Ishikawa (cell line): ENCODE results near the gene GRXCR2.

ENCODE experiments used
- CEBPB ChIP-seq: IDR thresholded peaks from 2 replicates; pipeline ENCODE4 v1.6.1; 2012
- CREB1 ChIP-seq: IDR thresholded peaks from 2 replicates; pipeline ENCODE4 v1.6.1; 2012; ENCODE audit warnings: low read depth
- EGR1 ChIP-seq: IDR thresholded peaks from 2 replicates; pipeline ENCODE4 v1.6.1; 2012
- EP300 ChIP-seq: IDR thresholded peaks from 2 replicates; pipeline ENCODE4 v1.6.1; 2012; ENCODE audit warnings: borderline replicate concordance
- FOXM1 ChIP-seq: IDR thresholded peaks from 2 replicates; pipeline ENCODE4 v1.6.1; 2012; ENCODE audit warnings: low read depth, borderline replicate concordance
- MAX ChIP-seq: IDR thresholded peaks from 2 replicates; pipeline ENCODE4 v1.6.1; 2012
- NFIC ChIP-seq: IDR thresholded peaks from 2 replicates; pipeline ENCODE4 v1.6.1; 2012
- RAD21 ChIP-seq: IDR thresholded peaks from 2 replicates; pipeline ENCODE4 v1.6.1; 2012; ENCODE audit warnings: low read depth
- REST ChIP-seq: IDR thresholded peaks from 2 replicates; pipeline ENCODE4 v1.6.1; 2012; ENCODE audit warnings: low read depth, mild to moderate bottlenecking
- TAF1 ChIP-seq: IDR thresholded peaks from 2 replicates; pipeline ENCODE4 v1.6.1; 2012; ENCODE audit warnings: low read depth, mild to moderate bottlenecking
- TCF12 ChIP-seq: IDR thresholded peaks from 2 replicates; pipeline ENCODE4 v1.6.1; 2012; ENCODE audit warnings: low read depth
- TEAD4 ChIP-seq: IDR thresholded peaks from 2 replicates; pipeline ENCODE4 v1.6.1; 2012
- USF1 ChIP-seq: IDR thresholded peaks from 2 replicates; pipeline ENCODE4 v1.6.1; 2012
- YY1 ChIP-seq: IDR thresholded peaks from 2 replicates; pipeline ENCODE4 v1.6.1; 2012; ENCODE audit warnings: low read depth
- ZBTB7A ChIP-seq: IDR thresholded peaks from 2 replicates; pipeline ENCODE4 v1.6.1; 2012; ENCODE audit warnings: low read depth

The GRXCR2 gene

GRCh38 chr5:145834917-145835847 lies 37.6 kb downstream of the GRXCR2 start, which contains the start of gene PRELID2:
TSS of gene PRELID2 (minus strand) at chr5:145835342. CDS start at chr5:145835251, 91 bp downstream.
- TF ChIP-seq FOXM1 (no peak), MAX (peak; percentile 61), CEBPB (no peak), EGR1 (peak; percentile 54; the same call in 1 of the 2 replicates), ZBTB7A (no peak), TAF1 (peak; percentile 69), TCF12 (0 out of 2 replicates have a peak, but pooled peaks have one; percentile 44), EP300 (no peak), TEAD4 (no peak), RAD21 (peak; percentile 8; the same call in 1 of the 2 replicates), REST (no peak), USF1 (no peak), CREB1 (no peak)

- TF ChIP-seq USF1 (no peak), EP300 (no peak), TEAD4 (no peak), CREB1 (no peak), FOXM1 (no peak)
These were observed 38.3 kb downstream of the GRXCR2 start for GRCh38 chr5:145834554-145834916.

- TF ChIP-seq MAX, result no peak
- TF ChIP-seq USF1, result no peak
- TF ChIP-seq EGR1, result no peak
- TF ChIP-seq RAD21, result no peak
- no peak for TF ChIP-seq REST
- no peak for TF ChIP-seq NFIC
- TF ChIP-seq TEAD4, result no peak
- TF ChIP-seq YY1, result no peak
- TF ChIP-seq EP300, result no peak
- no peak for TF ChIP-seq CEBPB
- no peak for TF ChIP-seq ZBTB7A
- TF ChIP-seq FOXM1, result no peak
- no peak for TF ChIP-seq CREB1
- TF ChIP-seq TAF1, result no peak
- no peak for TF ChIP-seq TCF12
These were observed 39.1 kb downstream of the GRXCR2 start for GRCh38 chr5:145833631-145834200.

- no peak for TF ChIP-seq EP300
- no peak for TF ChIP-seq FOXM1
- TF ChIP-seq REST, result no peak
- no peak for TF ChIP-seq NFIC
- TF ChIP-seq USF1, result no peak
- no peak for TF ChIP-seq ZBTB7A
These were observed 42.2 kb downstream of the GRXCR2 start for GRCh38 chr5:145830594-145830993.
